Renal cortical epithelial cell (primary cell): ENCODE results near the gene OVOL3. TPM values are rescaled to one million over a fixed set of nuclear protein-coding genes. Genes with fewer than 3 reads are reported as not detected.
"Not testable (repeated sequence)": the region's sequence is repeated elsewhere in the genome, so short reads cannot be mapped to it uniquely, and the experiment has no call there.

Source experiments
- DNase-seq: peaks from one replicate; pipeline ENCODE4 v3.0.0-alpha.2; 2011; ENCODE audit warnings: low read depth
- total RNA-seq: library from RNA; depleted of rRNA; stranded (reverse); fragments of >200 nt; gene quantifications from 2 replicates; pipeline ENCODE4 v1.2.3, GENCODE V29; 2014

The OVOL3 gene
- total RNA-seq, 1 donor from 2014 or later: not detected

DNA sequence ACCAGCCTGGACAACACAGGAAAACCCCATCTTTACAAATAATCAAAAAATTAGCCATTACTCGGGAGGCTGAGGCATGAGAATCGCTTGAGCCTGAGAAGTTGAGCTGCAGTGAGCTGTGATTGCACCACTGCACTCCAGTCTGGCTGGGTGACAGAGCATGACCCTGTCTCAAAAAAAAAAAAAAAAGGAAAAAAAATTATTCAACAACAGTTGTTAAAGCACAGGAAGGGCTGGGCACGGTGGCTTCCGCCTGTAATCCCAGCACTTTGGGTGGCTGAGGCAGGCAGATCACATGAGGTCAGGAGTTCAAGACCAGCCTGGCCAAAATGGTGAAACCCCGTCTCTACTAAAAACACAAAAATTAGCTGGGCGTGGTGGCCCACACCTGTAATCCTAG is 20.3 kb downstream of the OVOL3 start:
- peak; percentile 36 for DNase-seq

DNA sequence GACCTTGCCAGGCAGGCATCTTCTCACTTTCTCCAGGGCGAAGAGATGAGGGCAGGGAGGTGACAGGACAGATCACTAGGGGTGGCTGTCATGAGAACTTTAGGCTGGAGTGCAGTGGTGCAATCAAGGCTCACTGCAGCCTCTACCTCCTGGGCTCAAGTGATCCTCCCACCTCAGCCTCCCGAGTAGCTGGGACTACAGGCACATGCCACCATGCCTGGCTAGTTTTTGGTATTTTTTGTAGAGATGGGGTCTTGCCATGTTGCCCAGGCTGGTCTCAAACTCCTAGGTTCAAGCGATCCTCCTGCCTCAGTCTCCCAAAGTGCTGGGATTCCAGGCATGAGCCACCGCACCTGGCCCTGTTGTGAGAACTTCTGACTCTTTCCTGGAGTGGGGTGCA is 23.9 kb downstream of the OVOL3 start:
- DNase-seq: not testable (repeated sequence)

DNA sequence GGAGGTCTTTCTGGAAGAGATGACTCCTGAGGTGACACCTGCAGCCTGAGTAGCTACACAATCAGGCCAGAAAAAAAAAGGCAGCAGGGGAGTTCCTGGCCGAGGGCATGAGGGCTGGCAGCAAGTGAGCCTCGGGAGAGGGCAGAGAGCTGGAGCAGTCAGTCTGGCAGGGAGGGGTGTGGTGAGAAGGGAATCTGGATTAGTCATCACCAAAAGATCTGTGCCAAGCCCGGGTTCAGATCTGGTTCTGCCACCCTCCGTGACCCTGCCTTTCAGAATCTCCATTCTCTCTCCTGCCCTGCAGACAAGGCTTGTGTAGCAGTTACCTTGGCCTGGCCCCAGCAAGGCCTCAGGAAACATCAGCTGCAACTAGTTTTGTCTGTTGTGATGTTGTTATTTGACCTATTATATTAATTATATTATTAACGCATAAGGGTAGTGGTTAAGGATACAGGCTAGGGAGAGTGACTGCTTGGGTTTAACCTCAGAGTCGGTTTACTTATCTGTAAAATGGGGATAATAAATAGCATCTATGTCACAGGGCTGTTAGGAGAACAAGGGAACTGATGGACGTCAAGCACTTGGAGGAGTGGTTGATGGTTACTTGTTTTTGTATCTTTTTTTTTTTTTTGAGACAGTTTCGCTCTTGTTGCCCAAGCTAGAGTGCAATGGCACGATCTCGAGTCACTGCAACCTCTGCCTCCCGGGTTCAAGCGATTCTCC is 26.2 kb downstream of the OVOL3 start:
- DNase-seq: peak; percentile 93

DNA sequence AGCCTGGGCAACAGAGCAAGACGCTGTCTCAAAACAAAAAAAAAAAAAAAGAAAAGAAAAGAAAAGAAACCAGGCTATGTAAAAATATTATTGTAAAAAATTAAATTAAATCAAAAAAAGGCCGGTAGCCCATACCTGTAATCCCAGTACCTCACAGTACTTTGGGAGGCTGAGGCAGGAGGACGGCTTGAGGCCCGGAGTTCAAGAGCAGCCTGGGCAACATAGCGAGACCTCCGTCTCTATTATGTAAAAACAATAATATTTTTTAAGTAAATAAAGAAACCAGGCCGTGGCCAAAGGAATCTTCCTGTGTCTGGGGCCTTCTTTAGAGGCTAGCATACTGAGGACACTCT is 28.2 kb downstream of the OVOL3 start:
- no peak for DNase-seq

DNA sequence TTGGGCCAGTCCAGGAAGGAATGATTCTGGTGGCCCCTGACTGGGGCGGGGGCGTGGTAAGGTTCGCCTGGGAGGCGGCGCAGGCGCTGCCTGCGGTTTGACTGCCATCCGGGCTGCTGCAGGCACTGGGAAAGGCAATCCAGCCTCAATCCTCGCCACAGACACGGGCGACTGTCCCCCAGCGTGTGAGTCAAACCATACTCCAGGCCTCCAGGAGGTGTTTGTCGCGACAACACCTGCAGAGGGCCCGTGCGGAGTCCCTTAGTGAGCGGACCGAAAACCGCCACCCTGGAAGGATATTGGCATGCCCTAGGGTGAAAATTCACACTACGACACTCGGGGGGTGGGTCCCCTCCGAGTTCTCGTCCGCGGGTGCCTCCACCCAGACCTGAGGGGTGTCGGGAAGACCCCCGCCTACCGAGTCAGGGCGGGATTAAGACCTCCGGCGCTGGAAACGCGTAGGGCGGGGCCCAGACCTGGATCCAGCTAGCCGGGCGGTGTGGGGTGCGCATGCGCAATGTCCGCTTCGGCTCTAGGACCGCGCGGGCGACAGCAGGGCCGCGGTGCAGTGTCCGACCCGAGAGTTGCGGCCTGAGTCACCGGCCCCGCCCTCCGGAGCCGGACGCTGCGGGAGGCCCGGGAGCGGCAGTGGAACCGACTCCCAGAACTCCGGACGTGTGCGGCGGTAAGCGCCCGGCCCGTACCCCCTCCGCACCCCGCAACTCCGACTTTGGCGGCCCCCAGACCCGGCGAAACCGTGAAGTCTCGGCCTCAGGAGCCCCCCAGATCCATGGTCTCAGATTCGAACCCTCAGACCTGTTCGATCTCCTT is 28.7 kb downstream of the OVOL3 start, which contains the start of gene CAPNS1:
Gene CAPNS1, plus strand, starts transcription at position 594 of the 831 bp plus-strand sequence. CDS start 946 bp downstream, outside the sequence.
- DNase-seq: peak; percentile 85

DNA sequence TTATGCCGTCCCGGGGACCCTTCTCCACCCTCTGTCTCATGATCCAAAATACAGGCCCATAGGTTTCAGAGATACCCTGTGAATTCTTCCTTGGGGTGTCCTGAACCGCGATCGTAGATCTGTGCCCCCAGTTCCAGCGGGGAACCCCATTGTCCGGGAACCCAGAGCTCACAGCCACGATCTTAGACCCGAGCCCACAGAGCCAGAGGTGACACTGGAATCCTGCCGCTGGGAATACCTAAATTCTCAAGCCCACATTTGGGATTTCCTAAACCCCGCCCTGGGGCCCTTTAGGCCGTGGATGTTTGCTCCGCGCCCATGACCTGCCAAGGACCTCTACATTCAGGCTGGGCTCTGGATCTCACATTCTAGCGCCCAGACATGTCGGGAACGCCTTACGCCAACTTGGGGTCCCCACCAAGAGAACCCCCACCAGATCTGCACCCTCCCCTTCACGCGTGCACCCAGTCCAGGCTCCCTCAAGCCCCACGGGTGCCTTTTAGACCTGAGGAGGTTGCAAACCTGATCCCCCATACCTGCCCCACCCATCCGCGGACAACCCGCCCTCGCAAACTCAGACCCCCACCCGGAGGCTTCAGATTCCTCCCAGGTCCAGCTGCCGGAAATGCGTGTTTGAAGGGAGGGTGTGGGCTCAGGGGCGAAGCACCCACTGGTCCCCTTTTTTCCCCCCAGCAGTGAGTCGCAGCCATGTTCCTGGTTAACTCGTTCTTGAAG is 29.5 kb downstream of the OVOL3 start:
- peak; percentile 44 for DNase-seq

DNA sequence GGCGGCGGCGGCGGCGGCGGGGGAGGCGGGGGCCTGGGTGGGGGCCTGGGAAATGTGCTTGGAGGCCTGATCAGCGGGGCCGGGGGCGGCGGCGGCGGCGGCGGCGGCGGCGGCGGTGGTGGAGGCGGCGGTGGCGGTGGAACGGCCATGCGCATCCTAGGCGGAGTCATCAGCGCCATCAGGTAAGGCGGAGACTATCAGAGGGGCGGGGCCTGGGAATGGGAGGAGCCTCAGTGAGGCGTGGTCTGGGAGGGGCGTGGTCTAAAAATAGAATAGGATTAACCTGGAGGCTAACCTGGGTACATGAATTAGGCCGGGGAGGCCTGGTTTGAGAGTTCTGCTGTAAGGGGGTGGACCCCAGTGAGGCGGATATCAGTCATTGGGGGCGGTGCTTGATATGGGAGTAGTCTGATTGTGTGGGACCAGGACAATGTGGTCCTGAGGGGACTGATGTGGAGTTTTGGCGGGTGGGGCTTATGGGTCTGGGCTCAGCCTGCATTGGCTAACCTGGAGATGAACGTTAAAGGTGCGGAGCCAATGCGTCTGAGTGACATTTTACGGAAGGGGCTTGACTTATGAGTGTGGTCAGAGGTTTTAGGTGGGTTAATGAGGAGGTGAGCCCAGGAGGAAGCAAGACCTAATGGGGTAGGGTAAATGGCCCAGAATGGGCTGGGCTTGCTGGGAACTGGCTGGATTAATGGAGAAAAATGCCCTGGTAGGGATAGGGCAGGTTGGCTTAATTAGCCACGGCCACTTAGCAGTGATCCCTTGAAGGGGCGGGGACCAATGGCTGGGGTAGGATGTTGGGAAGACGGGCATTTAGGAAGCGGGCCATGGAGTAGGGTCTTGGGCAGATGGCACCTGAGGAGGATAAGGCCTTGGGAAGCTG is 30.3 kb downstream of the OVOL3 start:
- DNase-seq: peak; percentile 66

DNA sequence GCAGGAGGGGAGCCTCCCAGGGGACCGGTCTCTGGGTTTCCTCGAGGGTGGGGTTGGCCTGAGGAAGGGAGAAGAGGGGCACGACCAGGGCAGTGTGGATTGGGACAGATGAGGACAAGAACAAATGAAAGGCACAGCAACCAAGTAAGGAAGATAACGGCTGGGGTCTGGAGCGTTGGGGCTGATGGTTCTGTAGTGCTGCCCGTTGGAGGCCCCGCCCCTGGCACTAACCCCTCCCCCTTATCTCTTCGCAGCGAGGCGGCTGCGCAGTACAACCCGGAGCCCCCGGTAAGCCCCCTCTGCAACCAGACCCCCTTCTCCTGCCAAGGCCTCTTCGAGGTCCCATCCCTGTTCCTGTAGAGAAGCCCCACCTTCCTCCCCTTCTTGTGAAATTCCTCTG is 31.1 kb downstream of the OVOL3 start:
- DNase-seq: no peak

DNA sequence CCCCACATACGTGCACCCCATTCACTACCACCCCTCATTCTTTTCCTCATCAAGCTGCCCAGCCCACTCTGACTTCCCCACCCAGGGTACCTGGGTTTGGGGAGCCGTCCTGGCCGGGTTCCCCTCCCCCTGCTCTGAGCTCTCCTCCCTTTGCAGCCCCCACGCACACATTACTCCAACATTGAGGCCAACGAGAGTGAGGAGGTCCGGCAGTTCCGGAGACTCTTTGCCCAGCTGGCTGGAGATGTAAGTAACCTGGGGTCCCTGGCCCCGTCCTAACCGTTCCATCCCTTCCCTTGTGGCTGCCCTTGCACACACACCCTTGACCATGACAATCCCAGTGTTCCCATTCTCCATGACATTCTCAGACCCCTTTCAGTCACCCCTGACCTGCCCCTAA is 31.6 kb downstream of the OVOL3 start:
- DNase-seq: no peak

DNA sequence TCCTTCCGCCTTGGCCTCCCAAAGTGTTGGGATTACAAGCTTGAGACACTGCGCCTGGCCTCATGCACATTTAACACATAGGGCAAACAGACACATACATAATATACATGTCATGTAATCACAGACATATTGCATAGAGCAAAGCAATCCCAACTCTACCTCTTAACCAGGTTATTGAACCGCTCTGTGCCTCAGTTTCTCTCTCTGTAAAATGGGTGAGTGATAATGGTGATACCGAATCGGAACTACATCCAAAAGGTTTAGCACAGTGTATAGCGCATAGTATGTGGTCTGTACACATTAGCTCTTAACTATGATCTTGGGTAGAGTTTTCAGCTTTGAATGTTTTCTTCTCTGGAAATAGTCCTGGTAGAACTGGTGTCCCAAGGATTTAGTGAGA is 33.7 kb downstream of the OVOL3 start:
- DNase-seq: no peak

DNA sequence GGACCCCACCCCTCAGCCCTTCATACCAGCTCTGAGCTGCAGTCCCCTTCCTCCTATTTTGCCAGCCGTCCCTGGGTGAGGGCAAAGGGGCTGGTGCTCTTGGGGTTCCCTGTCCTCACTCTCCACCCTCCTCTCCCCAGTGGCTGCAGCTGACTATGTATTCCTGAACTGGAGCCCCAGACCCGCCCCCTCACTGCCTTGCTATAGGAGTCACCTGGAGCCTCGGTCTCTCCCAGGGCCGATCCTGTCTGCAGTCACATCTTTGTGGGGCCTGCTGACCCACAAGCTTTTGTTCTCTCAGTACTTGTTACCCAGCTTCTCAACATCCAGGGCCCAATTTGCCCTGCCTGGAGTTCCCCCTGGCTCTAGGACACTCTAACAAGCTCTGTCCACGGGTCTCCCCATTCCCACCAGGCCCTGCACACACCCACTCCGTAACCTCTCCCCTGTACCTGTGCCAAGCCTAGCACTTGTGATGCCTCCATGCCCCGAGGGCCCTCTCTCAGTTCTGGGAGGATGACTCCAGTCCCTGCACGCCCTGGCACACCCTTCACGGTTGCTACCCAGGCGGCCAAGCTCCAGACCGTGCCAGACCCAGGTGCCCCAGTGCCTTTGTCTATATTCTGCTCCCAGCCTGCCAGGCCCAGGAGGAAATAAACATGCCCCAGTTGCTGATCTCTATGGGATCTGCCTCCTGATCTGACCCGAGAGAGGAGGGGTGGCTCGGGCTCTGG is 38.9 kb downstream of the OVOL3 start:
- no peak for DNase-seq

DNA sequence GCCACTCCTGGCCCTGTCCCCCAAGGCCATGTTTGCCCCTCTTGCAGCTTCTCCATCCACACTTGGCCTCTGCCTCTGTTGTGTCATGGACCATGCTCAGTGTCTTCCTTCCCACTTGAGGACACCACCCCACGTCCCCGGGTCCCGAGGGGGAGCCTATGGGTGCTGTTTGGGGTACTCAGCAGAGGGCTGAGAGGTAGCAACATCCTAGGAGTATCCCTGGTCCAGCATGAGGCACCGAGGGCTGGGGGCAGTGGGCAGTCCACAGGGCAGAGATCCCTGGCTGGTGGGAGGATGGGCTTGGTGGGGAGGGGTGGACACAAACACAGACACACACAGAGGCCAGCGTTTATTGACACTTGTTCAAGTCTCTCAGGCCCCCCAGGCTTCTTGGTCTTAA is 39.6 kb downstream of the OVOL3 start:
- no peak for DNase-seq

DNA sequence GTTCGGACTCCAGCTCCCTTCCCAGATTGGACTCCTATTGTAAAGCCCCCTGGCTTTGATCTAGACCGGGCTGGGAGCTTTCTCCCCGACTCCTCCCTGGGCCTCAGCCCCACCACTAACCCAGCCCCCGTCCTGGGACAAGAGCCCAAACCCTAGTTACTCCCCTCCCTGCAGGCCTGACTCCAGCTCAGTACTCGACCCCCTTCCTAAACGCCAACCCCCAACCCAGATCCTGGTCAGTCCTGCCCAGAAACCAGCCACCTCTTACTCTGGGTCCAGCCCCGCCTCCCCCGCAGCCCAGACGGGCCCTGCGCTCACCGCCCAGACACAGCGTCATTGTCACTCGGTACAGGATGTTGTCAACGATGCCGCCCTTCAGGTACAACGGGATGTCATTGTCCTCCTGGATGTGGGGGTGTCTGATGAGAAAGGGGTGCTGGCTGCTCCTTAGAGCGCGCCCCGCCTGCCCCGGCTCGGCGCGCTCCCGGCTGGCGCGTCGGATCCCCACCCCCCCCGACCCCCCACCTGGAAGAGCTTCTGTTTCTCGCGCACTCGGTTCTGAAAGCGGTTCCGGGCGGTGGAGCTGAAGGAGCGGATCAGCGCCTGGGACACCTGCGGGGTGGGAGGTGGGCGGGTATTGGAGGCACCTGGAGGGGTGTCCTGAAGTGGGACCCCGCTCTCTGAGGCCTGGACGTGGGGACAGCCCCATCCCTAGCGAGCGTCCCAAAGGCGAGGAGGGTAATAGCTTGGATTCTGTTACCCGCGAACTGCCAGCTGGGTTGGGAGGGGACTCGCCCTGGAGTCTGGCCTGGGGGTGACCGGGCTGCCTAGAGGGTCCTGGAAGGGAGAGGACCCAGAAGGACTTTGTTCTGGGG is 40.4 kb downstream of the OVOL3 start:
- DNase-seq: no peak

DNA sequence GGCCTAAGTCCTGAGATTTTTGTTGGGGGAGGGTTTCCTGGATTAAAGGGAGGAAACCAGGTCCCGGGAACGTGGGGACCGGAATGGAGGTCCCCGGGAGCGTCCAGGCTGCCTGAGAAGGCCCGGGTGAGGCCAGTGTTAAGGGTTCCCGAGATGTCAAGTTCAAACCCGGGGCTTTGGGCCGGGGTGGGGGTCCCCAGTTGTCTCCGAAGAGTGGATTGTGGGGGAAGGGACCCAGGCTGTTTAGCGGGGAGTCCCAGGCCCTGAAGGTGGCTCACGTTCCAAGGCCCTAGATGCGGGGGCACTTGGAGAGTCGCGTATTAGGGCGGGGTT is 41.0 kb downstream of the OVOL3 start:
- no peak for DNase-seq

DNA sequence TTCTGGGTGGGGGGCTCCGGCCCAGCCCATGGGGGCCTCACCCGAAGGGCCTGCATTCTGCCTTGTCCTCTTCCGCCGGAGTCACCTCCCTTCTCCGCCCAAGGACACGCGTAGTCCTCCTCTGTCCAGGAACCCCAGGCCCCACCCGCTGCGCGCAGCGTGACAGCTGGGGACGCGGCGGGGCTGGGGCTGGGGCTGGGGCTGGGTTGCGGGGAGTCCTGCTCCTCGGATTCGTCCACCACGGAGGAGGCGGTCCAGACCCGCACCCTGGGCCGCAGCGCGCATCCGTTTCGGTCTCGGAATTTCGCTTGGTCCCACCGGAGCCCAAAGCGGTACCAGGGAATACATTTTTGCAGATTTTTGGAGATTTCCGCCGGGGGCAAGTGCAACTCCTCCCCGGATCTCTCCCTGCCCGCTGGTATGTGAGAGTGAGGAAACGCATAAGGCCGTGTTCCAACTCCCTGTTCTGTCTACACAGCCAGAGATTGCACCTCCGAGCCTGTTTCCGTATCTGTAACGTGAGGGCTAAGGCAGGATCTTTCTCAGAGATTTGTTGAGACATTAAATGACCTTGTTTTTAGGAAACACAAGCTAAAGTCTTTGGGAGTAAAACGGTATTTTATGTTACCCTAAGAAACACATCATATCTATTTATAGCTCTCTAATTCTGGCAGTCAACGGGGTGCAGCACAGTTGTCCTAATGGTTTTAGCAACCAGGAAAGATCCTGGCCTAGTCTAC is 41.6 kb downstream of the OVOL3 start, which contains the start of gene COX7A1:
Gene COX7A1, minus strand, starts transcription at position 96 of the 740 bp plus-strand sequence. Its CDS starts 40 bp downstream, at position 56.
- no peak for DNase-seq

DNA sequence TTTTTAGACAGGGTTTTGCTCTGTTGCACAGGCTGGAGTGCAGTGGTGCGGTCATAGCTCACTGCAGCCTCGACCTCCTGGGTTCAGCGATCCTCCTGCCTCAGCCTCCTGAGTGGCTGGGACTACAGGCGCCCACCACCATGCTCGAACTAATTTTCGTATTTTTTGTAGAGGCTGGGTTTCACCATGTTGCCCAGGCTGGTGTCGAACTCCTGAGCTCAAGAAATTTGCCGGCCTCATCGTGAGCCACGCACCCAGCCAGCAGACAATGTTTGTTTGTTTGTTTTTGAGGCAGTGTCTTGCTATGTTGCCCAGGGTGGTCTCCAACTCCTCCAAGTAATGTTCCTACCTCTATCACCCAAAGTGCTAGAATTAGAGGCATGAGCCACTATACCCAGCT is 42.2 kb downstream of the OVOL3 start:
- no peak for DNase-seq

DNA sequence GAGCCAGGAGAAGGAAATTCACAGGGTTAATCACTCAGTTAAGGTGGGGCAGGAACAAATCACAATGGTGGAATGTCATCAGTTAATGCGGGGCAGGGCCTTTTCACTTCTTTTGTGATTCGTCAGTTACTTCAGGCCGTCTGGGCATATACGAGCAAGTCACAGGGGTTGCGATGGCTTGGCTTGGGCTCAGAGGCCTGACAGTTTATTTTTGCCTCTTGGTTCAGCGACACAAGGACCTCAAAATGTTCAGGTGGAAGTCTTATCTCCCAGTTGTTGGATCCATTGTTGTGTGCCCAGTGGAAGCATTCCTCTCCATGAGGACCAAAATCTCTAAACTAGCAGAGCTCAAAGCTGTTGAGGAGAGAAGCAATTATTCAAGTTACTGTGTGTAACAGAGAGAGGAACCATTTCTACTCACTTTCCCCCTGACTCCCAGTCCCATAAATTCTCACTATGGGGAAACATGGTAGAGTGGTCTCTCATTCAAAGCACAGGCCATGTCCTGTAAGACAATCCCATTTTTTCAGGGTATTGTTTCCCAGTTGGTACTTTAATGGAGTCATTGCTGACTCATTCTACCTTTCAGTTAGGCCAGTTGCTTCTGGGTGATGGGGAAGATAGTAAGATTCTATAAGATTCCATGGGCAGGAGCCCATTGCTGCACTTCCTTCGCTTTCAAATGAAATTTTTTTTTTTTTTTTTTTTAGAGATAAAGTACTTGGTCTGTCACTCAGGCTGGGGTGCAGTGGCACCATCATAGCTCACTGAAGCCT is 50.1 kb downstream of the OVOL3 start:
- DNase-seq: no peak
